H9 (cell line): ENCODE measurements around the gene ACADSB. TPM values are rescaled to one million over a fixed set of nuclear protein-coding genes. Genes with fewer than 3 reads are reported as not detected.

Experiments
- DNase-seq: peaks from one replicate; pipeline ENCODE4 v3.0.0-alpha.2; 2017
- H2AFZ ChIP-seq: one replicate; pipeline ENCODE4 v1.6.1; 2013; ENCODE audit warnings: mild to moderate bottlenecking, low read length, control low read depth, moderate library complexity
- H2AK5ac ChIP-seq: 2 replicates; pipeline ENCODE4 v1.6.1; 2013; ENCODE audit warnings: low read length, control low read depth, mixed read lengths; ENCODE audit not compliant: insufficient read length
- H2BK120ac ChIP-seq: one replicate; pipeline ENCODE4 v1.6.1; 2013; ENCODE audit warnings: low read depth, mild to moderate bottlenecking, low read length, control low read depth, inconsistent platforms; ENCODE audit not compliant: poor library complexity, severe bottlenecking
- H2BK12ac ChIP-seq: 2 replicates; pipeline ENCODE4 v1.6.1; 2013; ENCODE audit warnings: low read length, control low read depth, mixed read lengths, low read depth; ENCODE audit not compliant: insufficient read length
- H2BK15ac ChIP-seq: 2 replicates; pipeline ENCODE4 v1.6.1; 2013; ENCODE audit warnings: low read depth, low read length, control low read depth
- H2BK20ac ChIP-seq: one replicate; pipeline ENCODE4 v1.6.1; 2013; ENCODE audit warnings: low read depth, mild to moderate bottlenecking, low read length, control low read depth, inconsistent platforms; ENCODE audit not compliant: poor library complexity, severe bottlenecking
- H2BK5ac ChIP-seq: 2 replicates; pipeline ENCODE4 v1.6.1; 2013; ENCODE audit warnings: low read length, control low read depth, mixed read lengths; ENCODE audit not compliant: insufficient read length
- H3K14ac ChIP-seq: 2 replicates; pipeline ENCODE4 v1.6.1; 2013; ENCODE audit warnings: low read length, control low read depth; ENCODE audit not compliant: insufficient read depth
- H3K18ac ChIP-seq: 2 replicates; pipeline ENCODE4 v1.6.1; 2013; ENCODE audit warnings: low read depth, mild to moderate bottlenecking, mixed read lengths, low read length, control low read depth; ENCODE audit not compliant: insufficient read length
- H3K23ac ChIP-seq: 2 replicates; pipeline ENCODE4 v1.6.1; 2013; ENCODE audit warnings: low read length, control low read depth, mixed read lengths, low read depth; ENCODE audit not compliant: insufficient read length
- H3K23me2 ChIP-seq: 2 replicates; pipeline ENCODE4 v1.6.1; 2013; ENCODE audit warnings: low read depth, mild to moderate bottlenecking, mixed read lengths, low read length, control low read depth; ENCODE audit not compliant: insufficient read length, poor library complexity, severe bottlenecking
- H3K27ac ChIP-seq: 2 replicates; pipeline ENCODE4 v1.5.1; 2013; ENCODE audit warnings: low read length, control low read depth, mixed read lengths, low read depth; ENCODE audit not compliant: insufficient read length
- H3K27me3 ChIP-seq: 2 replicates; pipeline ENCODE4 v1.6.1; 2013; ENCODE audit warnings: low read length, control low read depth, inconsistent platforms; ENCODE audit not compliant: insufficient read depth
- H3K4ac ChIP-seq: 2 replicates; pipeline ENCODE4 v1.6.1; 2013; ENCODE audit warnings: low read depth, mild to moderate bottlenecking, control low read depth, inconsistent platforms, low read length, moderate library complexity
- H3K4me1 ChIP-seq: 2 replicates; pipeline ENCODE4 v1.6.1; 2013; ENCODE audit warnings: low read length, control low read depth, inconsistent platforms; ENCODE audit not compliant: insufficient read depth
- H3K4me2 ChIP-seq: 2 replicates; pipeline ENCODE4 v1.6.1; 2013; ENCODE audit warnings: low read length, control low read depth, mixed read lengths; ENCODE audit not compliant: insufficient read length, insufficient read depth
- H3K56ac ChIP-seq: 2 replicates; pipeline ENCODE4 v1.6.1; 2013; ENCODE audit warnings: low read depth, mild to moderate bottlenecking, mixed read lengths, low read length, control low read depth; ENCODE audit not compliant: insufficient read length
- H3K79me1 ChIP-seq: 2 replicates; pipeline ENCODE4 v1.6.1; 2013; ENCODE audit warnings: low read depth, mild to moderate bottlenecking, moderate library complexity, low read length, control low read depth, inconsistent platforms; ENCODE audit not compliant: insufficient read depth, poor library complexity, severe bottlenecking
- H3K79me2 ChIP-seq: 2 replicates; pipeline ENCODE4 v1.6.1; 2013; ENCODE audit warnings: low read length, control low read depth, inconsistent platforms; ENCODE audit not compliant: insufficient read depth
- H3K9ac ChIP-seq: 2 replicates; pipeline ENCODE4 v1.6.1; 2013; ENCODE audit warnings: low read length, control low read depth, mixed read lengths; ENCODE audit not compliant: insufficient read length; ENCODE audit errors: extremely low read depth
- H3K9me3 ChIP-seq: one replicate; pipeline ENCODE4 v1.6.1; 2013; ENCODE audit warnings: low read depth, low read length, inconsistent platforms; ENCODE audit not compliant: control insufficient read depth
- H3T11ph ChIP-seq: one replicate; pipeline ENCODE4 v1.6.1; 2013; ENCODE audit warnings: mild to moderate bottlenecking, low read length, control low read depth, inconsistent platforms
- H4K20me1 ChIP-seq: one replicate; pipeline ENCODE4 v1.6.1; 2013; ENCODE audit not compliant: control insufficient read depth, insufficient read length, insufficient read depth
- H4K5ac ChIP-seq: 2 replicates; pipeline ENCODE4 v1.6.1; 2013; ENCODE audit warnings: low read depth, mild to moderate bottlenecking, mixed read lengths, low read length, control low read depth; ENCODE audit not compliant: insufficient read length
- H4K8ac ChIP-seq: replicated peaks from 2 replicates; pipeline ENCODE4 v1.6.1; 2013; ENCODE audit warnings: low read length, control low read depth, mixed read lengths, low read depth; ENCODE audit not compliant: insufficient read length
- H4K91ac ChIP-seq: 2 replicates; pipeline ENCODE4 v1.6.1; 2013; ENCODE audit warnings: low read depth, mild to moderate bottlenecking, moderate library complexity, mixed read lengths, low read length, control low read depth; ENCODE audit not compliant: insufficient read length
- H3K27ac Mint-ChIP-seq, 3 experiments: 2 replicates in 2 of 3; 3 replicates in 1 of 3; pipeline ENCODE4 v1.8.0; 2020 to 2021; ENCODE audit warnings: mixed read lengths in 3 of 3, mild to moderate bottlenecking in 1 of 3, moderate library complexity in 1 of 3
- H3K27me3 Mint-ChIP-seq: 2 replicates; pipeline ENCODE4 v1.8.0; 2021; ENCODE audit warnings: low read depth, mild to moderate bottlenecking, moderate library complexity, mixed read lengths
- H3K36me3 Mint-ChIP-seq, 3 experiments: 2 replicates in 2 of 3; 3 replicates in 1 of 3; pipeline ENCODE4 v1.8.0; 2020 to 2021; ENCODE audit warnings: low read depth in 3 of 3, mixed read lengths in 3 of 3; ENCODE audit not compliant: insufficient read depth in 1 of 3
- H3K4me1 Mint-ChIP-seq, 2 experiments: 2 replicates each; pipeline ENCODE4 v1.8.0; 2020; ENCODE audit warnings: mixed read lengths in 2 of 2
- H3K4me3 Mint-ChIP-seq, 2 experiments: 2 replicates in 1 of 2; 3 replicates in 1 of 2; pipeline ENCODE4 v1.8.0; 2020 to 2021; ENCODE audit warnings: mild to moderate bottlenecking in 2 of 2, mixed read lengths in 2 of 2, moderate library complexity in 1 of 2
- H3K9me3 Mint-ChIP-seq, 2 experiments: 2 replicates in 1 of 2; 3 replicates in 1 of 2; pipeline ENCODE4 v1.8.0; 2020; ENCODE audit warnings: mild to moderate bottlenecking in 2 of 2, mixed read lengths in 2 of 2, moderate library complexity in 1 of 2
- CTCF ChIP-seq: fragments of 200-600 bp; sonication (generic); conservative IDR thresholded peaks from 3 replicates; pipeline ENCODE4 v1.8.0; 2021; ENCODE audit warnings: antibody characterized with exemption, mild to moderate bottlenecking
- WGBS: extraction: QIAGEN DNeasy Blood & Tissue Kit; methylation state at CpG from one replicate; pipeline ENCODE4 v1.1.7; 2013; ENCODE audit warnings: missing lambda C conversion rate, low lambda C conversion rate, mixed read lengths; ENCODE audit not compliant: insufficient read length; ENCODE audit errors: extremely low coverage; 5-methylcytosine and 5-hydroxymethylcytosine counted together
- total RNA-seq: library from RNA; stranded (reverse); gene quantifications from 2 replicates; pipeline ENCODE4 v1.2.1, GENCODE V29; 2021

ACADSB gene
- total RNA-seq, 1 experiment from 2014 or later: 35.1 TPM

GRCh38 chr10:123044391-123044790 lies 35.6 kb downstream of the ACADSB start:
- no peak overlapping the region for H2BK15ac ChIP-seq
- no peak overlapping the region for H3T11ph ChIP-seq
- H3K4me2 ChIP-seq: no peak overlapping the region
- no peaks in the 10 kb centered on the region for H3K9me3 ChIP-seq
- Mint-ChIP-seq H3K4me3 (no peak overlapping the region), H3K4me1 (peaks cover under 1 to 6% of the 10 kb centered on the region in 2 experiments; a peak in 3 of 4 replicates), H3K27ac (no peak overlapping the region), H3K27me3 (no peaks in the 10 kb centered on the region), H3K9me3 (no peaks in the 10 kb centered on the region), H3K36me3 (peaks cover 1 to 18% (median 6%) of the 10 kb centered on the region in 3 experiments; a peak in 5 of 7 replicates)
- no peak overlapping the region for H3K14ac ChIP-seq
- TF ChIP-seq CTCF: peak; percentile 44; the same call in 2 of the 3 replicates
- no peak overlapping the region for H2BK5ac ChIP-seq
- no peak overlapping the region for H3K56ac ChIP-seq
- H4K5ac ChIP-seq: no peak overlapping the region
- no peak overlapping the region for H4K91ac ChIP-seq
- no peaks in the 10 kb centered on the region for H3K79me2 ChIP-seq
- no CpG with 5 or more reads among the region's 2 CpGs for WGBS
- H3K9ac ChIP-seq: no peak overlapping the region
- H3K4ac ChIP-seq: no peak overlapping the region
- H3K79me1 ChIP-seq: no peaks in the 10 kb centered on the region
- H4K8ac ChIP-seq: no peak overlapping the region
- no peak overlapping the region for H2BK120ac ChIP-seq
- no peaks in the 10 kb centered on the region for H3K27me3 ChIP-seq
- no peaks in the 10 kb centered on the region for H3K4me1 ChIP-seq
- no peak overlapping the region for H2AK5ac ChIP-seq
- no peak overlapping the region for H2BK20ac ChIP-seq
- H3K23me2 ChIP-seq: no peaks in the 10 kb centered on the region
- H4K20me1 ChIP-seq: no peaks in the 10 kb centered on the region
- no peak overlapping the region for H3K18ac ChIP-seq
- DNase-seq: no peak
- H2BK12ac ChIP-seq: no peak overlapping the region
- H3K23ac ChIP-seq: no peak overlapping the region
- no peak overlapping the region for H2AFZ ChIP-seq
- H3K27ac ChIP-seq: no peak overlapping the region
